Ovary (tissue), 9 donors: ENCODE data around the gene CTIF. TPM values are rescaled to one million over a fixed set of nuclear protein-coding genes. Genes with fewer than 3 reads are reported as not detected.
A peak's percentile ranks its signal among the peaks of the same experiment; 100 is the strongest.

ENCODE experiments used
- DNase-seq, 5 donors: peaks; one replicate each; pipeline ENCODE4 v3.0.0-alpha.2; 2019 to 2020
- H3K27ac ChIP-seq, 2 donors: fragments of 200-600 bp; one replicate each; pipeline versions ENCODE4 v1.5.1 to v1.8.0; 2019 to 2022
- H3K27me3 ChIP-seq: fragments of 200-600 bp; one replicate; pipeline ENCODE4 v1.8.0; 2022
- H3K36me3 ChIP-seq: fragments of 200-600 bp; sonication (generic); one replicate; pipeline ENCODE4 v1.5.1; 2019
- H3K4me1 ChIP-seq: one replicate; pipeline ENCODE4 v1.8.1; 2013; ENCODE audit warnings: mild to moderate bottlenecking, moderate library complexity; ENCODE audit not compliant: insufficient read depth
- H3K4me3 ChIP-seq: fragments of 200-600 bp; sonication (generic); one replicate; pipeline ENCODE4 v1.5.1; 2017
- H3K9me3 ChIP-seq, 2 donors: fragments of 200-600 bp in 1 of 2; sonication (generic) in 1 of 2; one replicate each; pipeline versions ENCODE4 v1.5.1 to v1.8.1; 2013 to 2019; ENCODE audit warnings: mild to moderate bottlenecking in 1 of 2, moderate library complexity in 1 of 2
- CTCF ChIP-seq, 3 donors: fragments of 450-650 bp in 2 of 3; fragments of 200-600 bp in 1 of 3; IDR thresholded peaks; one replicate each; pipeline versions ENCODE4 v1.5.1 to v1.8.0; 2016 to 2022; ENCODE audit warnings: antibody characterized with exemption in 3 of 3, mild to moderate bottlenecking in 1 of 3
- EP300 ChIP-seq: sonication (generic); formaldehyde crosslinking; IDR thresholded peaks from one replicate; pipeline ENCODE4 v1.6.1; 2017; ENCODE audit warnings: antibody characterized with exemption
- POLR2A ChIP-seq: fragments of 450-650 bp; IDR thresholded peaks from one replicate; pipeline ENCODE4 v1.6.1; 2017; ENCODE audit warnings: antibody characterized with exemption, mild to moderate bottlenecking, moderate library complexity
- WGBS, 3 donors: extraction: QIAGEN DNeasy Blood & Tissue Kit in 1 of 3; methylation state at CpG; one replicate each; pipeline versions ENCODE4 v1.1.5 to v1.1.7; 2013 to 2017; 5-methylcytosine and 5-hydroxymethylcytosine counted together
- intact Hi-C, 4 donors: fragments of 100-400 bp; cut with DNase I; formaldehyde crosslinking; loops; one replicate each; pipeline versions ENCODE4 v1.11.0 to v1.15.1; 2022 to 2023
- polyA plus RNA-seq, 2 donors: library from polyadenylated mRNA; stranded (reverse); fragments of 200-250 nt in 1 of 2; fragments of 350-450 nt in 1 of 2; fragmentation: Illumina TruSeq in 1 of 2; extraction: RNeasy Lipid Tissue Mini Kit (QIAGEN cat#74804) in 1 of 2; gene quantifications; one replicate each; pipeline ENCODE4 v1.2.3, GENCODE V29; 2013 to 2014
- total RNA-seq, 7 donors: library from RNA; depleted of rRNA in 2 of 7; stranded (reverse); fragments of >200 nt in 2 of 7; fragmentation: NEBNext Ultra II Directional in 3 of 7; extraction: Animal tissue kit (Norgen Biotek cat#: 25700) in 3 of 7; gene quantifications; one replicate each; pipeline versions ENCODE4 v1.1.0 to v1.2.4, GENCODE V29; 2016 to 2023
- donor health status: DM: no; HTN: no; CAD: no; lungs with moderate emphysema.
- donor health status: DM: no; HTN: no; CAD: no.
- donor health status: Bipolar disorder and iron deficiency.
- donor health status: DM: yes; HTN: yes; CAD: no.
- donor health status: DM: no; HTN: no; CAD: no.
- donor health status: DM: yes; HTN: yes; CAD: no.

CTIF gene
- total and polyA plus RNA-seq, 9 donors, result 18.5 to 94.1 (median 75.2) TPM

GRCh38 chr18:48609114-48609513 lies 70.3 kb downstream of the CTIF start:
- no peaks in the 10 kb centered on the region for H3K27me3 ChIP-seq
- no peak for TF ChIP-seq EP300
- TF ChIP-seq POLR2A, result no peak
- no peak for TF ChIP-seq CTCF (IDR thresholded peaks at IDR 0.05)
- no peaks in the 10 kb centered on the region for H3K9me3 ChIP-seq
- H3K36me3 ChIP-seq, result no peaks in the 10 kb centered on the region
- H3K4me3 ChIP-seq, result no peak overlapping the region
- no peak overlapping the region for H3K27ac ChIP-seq
- no peak for DNase-seq
- H3K4me1 ChIP-seq, result peaks cover 54% of the 10 kb centered on the region
- WGBS, 3 donors, result 94 to 96% (median 94%) methylated on average over 3 of the region's 3 CpGs
- intact Hi-C loops, result no loop called here

- WGBS, 3 donors, result 79 to 85% (median 81%) methylated on average over 17 of the region's 17 CpGs
- Histone ChIP-seq H3K4me1 (peaks cover 55% of the 10 kb centered on the region), H3K4me3 (no peak overlapping the region), H3K27ac (no peak overlapping the region), H3K36me3 (no peaks in the 10 kb centered on the region), H3K9me3 (no peaks in the 10 kb centered on the region), H3K27me3 (no peaks in the 10 kb centered on the region)
- TF ChIP-seq EP300, result no peak
- intact Hi-C loops, result no loop called here
- DNase-seq, result no peak
These were observed 71.3 kb downstream of the CTIF start for GRCh38 chr18:48609820-48610815.

GRCh38 chr18:48611203-48611602 lies 72.4 kb downstream of the CTIF start:
- H3K4me3 ChIP-seq, result no peak overlapping the region
- intact Hi-C loops, result no loop called here
- TF ChIP-seq POLR2A (no peak), EP300 (no peak), CTCF (IDR thresholded peaks at IDR 0.05) (no peak)
- H3K9me3 ChIP-seq, result no peaks in the 10 kb centered on the region
- H3K4me1 ChIP-seq, result peaks cover 55% of the 10 kb centered on the region
- H3K36me3 ChIP-seq, result no peaks in the 10 kb centered on the region
- no peak for DNase-seq
- 73 to 84% (median 73%) methylated on average over 5 of the region's 5 CpGs for WGBS, 3 donors
- H3K27me3 ChIP-seq, result no peaks in the 10 kb centered on the region
- peak overlapping the region in 1 of 2 donors; percentile 83 for H3K27ac ChIP-seq

GRCh38 chr18:48611785-48612480 lies 73.1 kb downstream of the CTIF start:
- Histone ChIP-seq H3K27ac (peak overlapping the region in 1 of 2 donors; percentile 83), H3K4me3 (no peak overlapping the region), H3K9me3 (no peaks in the 10 kb centered on the region), H3K36me3 (no peaks in the 10 kb centered on the region), H3K27me3 (no peaks in the 10 kb centered on the region), H3K4me1 (peaks cover 52% of the 10 kb centered on the region)
- DNase-seq, result no peak
- intact Hi-C loops, result no loop called here
- WGBS, 3 donors, result 59 to 64% (median 59%) methylated on average over 10 of the region's 10 CpGs
- TF ChIP-seq EP300, result no peak
- no peak for TF ChIP-seq CTCF (IDR thresholded peaks at IDR 0.05)
- no peak for TF ChIP-seq POLR2A
